HG03558 (cell line): ENCODE data around the gene MTHFD2L.

ENCODE experiments used
- ATAC-seq: cut with Tn5 transposase; IDR thresholded peaks from one replicate; pipeline ENCODE4 v1.9.1; 2021; ENCODE audit warnings: moderate number of reproducible peaks; ENCODE audit not compliant: unreplicated experiment; ENCODE audit errors: extremely low read depth

Gene MTHFD2L

GRCh38 chr4:74292111-74292870, 134.4 kb downstream of the MTHFD2L start:
- ATAC-seq: no peak

GRCh38 chr4:74293558-74293957, 135.6 kb downstream of the MTHFD2L start:
- ATAC-seq: no peak

GRCh38 chr4:74294681-74295080, 136.8 kb downstream of the MTHFD2L start:
- ATAC-seq: no peak

- ATAC-seq: no peak
Measured at GRCh38 chr4:74297539-74297938, 139.6 kb downstream of the MTHFD2L start.

- ATAC-seq: no peak
Measured at GRCh38 chr4:74304095-74304625, 146.2 kb downstream of the MTHFD2L start.

- ATAC-seq: no peak
Measured at GRCh38 chr4:74305000-74305399, 147.1 kb downstream of the MTHFD2L start.

GRCh38 chr4:74307170-74307569, 149.3 kb downstream of the MTHFD2L start:
- ATAC-seq: no peak

GRCh38 chr4:74308215-74308614, 150.3 kb downstream of the MTHFD2L start, which contains the start of gene EPGN:
Gene EPGN, plus strand, starts transcription at chr4:74308470. Its CDS starts 64 bp downstream, at chr4:74308534.
- no peak for ATAC-seq

- ATAC-seq: no peak
Measured at GRCh38 chr4:74309223-74309622, 151.3 kb downstream of the MTHFD2L start.

GRCh38 chr4:74311696-74312313, 153.9 kb downstream of the MTHFD2L start:
- ATAC-seq: no peak

- ATAC-seq: no peak
Measured at GRCh38 chr4:74314329-74314728, 156.4 kb downstream of the MTHFD2L start.

- no peak for ATAC-seq
Measured at GRCh38 chr4:74314944-74315343, 157.0 kb downstream of the MTHFD2L start.

- ATAC-seq: no peak
Measured at GRCh38 chr4:74315376-74315775, 157.5 kb downstream of the MTHFD2L start.

- ATAC-seq: no peak
Measured at GRCh38 chr4:74316397-74316796, 158.5 kb downstream of the MTHFD2L start.

GRCh38 chr4:74317616-74318246, 159.8 kb downstream of the MTHFD2L start:
- no peak for ATAC-seq

GRCh38 chr4:74318276-74318675, 160.4 kb downstream of the MTHFD2L start:
- no peak for ATAC-seq

GRCh38 chr4:74319470-74319869, 161.6 kb downstream of the MTHFD2L start:
- ATAC-seq: no peak

GRCh38 chr4:74320559-74321118, 162.7 kb downstream of the MTHFD2L start:
- ATAC-seq: peak; percentile 53

- ATAC-seq: no peak
Measured at GRCh38 chr4:74322301-74322700, 164.4 kb downstream of the MTHFD2L start.

- ATAC-seq: no peak
Measured at GRCh38 chr4:74323663-74324062, 165.7 kb downstream of the MTHFD2L start.

GRCh38 chr4:74324262-74324661, 166.3 kb downstream of the MTHFD2L start:
- ATAC-seq: no peak
